ENCODE measurements around the gene AKAP13. TPM values are rescaled to one million over a fixed set of nuclear protein-coding genes. Genes with fewer than 3 reads are reported as not detected.

Gene AKAP13
- total RNA-seq, 1 experiment from 2014 or later = 49.6 TPM

GRCh38 chr15:85541744-85542143, 161.3 kb downstream of the AKAP13 start:
- ChIA-PET POLR2A (no interaction called here), CTCF (interaction anchor here (0.5 kb wide), 1 partner anchor 25 kb away, joined by 3 read pairs; no protein-coding TSS in a partner anchor)
- Mint-ChIP-seq H3K9me3 (ENCODE audit: unreplicated experiment) (no peaks in the 10 kb centered on the region), H3K27ac (ENCODE audit: unreplicated experiment) (no peak overlapping the region), H3K27me3 (ENCODE audit: insufficient read depth, unreplicated experiment) (no peaks in the 10 kb centered on the region), H3K4me1 (ENCODE audit: low read depth, unreplicated experiment) (peaks cover 26% of the 10 kb centered on the region), H3K36me3 (ENCODE audit: insufficient read depth, unreplicated experiment) (peaks cover 21% of the 10 kb centered on the region), H3K4me3 (ENCODE audit: unreplicated experiment) (no peak overlapping the region)
- Histone ChIP-seq H3K9me3 (no peaks in the 10 kb centered on the region), H3K27me3 (replicated peaks; ENCODE audit: control insufficient read depth, insufficient read depth, low read length) (no peaks in the 10 kb centered on the region), H3K4me1 (no peaks in the 10 kb centered on the region; the same call in none of the 2 replicates), H3K36me3 (ENCODE audit: control insufficient read depth, insufficient read depth, low read length) (peaks cover 1% of the 10 kb centered on the region; the same call in 1 of the 2 replicates), H3K4me3 (ENCODE audit: low read depth, low read length) (no peak overlapping the region)
- intact Hi-C loops (cut with micrococcal nuclease; ENCODE audit: unreplicated experiment) = no loop called here
- DNase-seq = no peak
- BruUV-seq (replicated peaks) = no TSS peak
- TF ChIP-seq, protein P1, sequence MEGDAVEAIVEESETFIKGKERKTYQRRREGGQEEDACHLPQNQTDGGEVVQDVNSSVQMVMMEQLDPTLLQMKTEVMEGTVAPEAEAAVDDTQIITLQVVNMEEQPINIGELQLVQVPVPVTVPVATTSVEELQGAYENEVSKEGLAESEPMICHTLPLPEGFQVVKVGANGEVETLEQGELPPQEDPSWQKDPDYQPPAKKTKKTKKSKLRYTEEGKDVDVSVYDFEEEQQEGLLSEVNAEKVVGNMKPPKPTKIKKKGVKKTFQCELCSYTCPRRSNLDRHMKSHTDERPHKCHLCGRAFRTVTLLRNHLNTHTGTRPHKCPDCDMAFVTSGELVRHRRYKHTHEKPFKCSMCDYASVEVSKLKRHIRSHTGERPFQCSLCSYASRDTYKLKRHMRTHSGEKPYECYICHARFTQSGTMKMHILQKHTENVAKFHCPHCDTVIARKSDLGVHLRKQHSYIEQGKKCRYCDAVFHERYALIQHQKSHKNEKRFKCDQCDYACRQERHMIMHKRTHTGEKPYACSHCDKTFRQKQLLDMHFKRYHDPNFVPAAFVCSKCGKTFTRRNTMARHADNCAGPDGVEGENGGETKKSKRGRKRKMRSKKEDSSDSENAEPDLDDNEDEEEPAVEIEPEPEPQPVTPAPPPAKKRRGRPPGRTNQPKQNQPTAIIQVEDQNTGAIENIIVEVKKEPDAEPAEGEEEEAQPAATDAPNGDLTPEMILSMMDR (IDR thresholded peaks at IDR 0.05; ENCODE audit: insufficient read depth in 1 of 2, low read depth in 1 of 2, low read length in 1 of 2, severe bottlenecking in 1 of 2, unreplicated experiment in 1 of 2) = no peak

- POLR2A ChIA-PET = no interaction called here
- CTCF ChIA-PET = no interaction called here
- no peak overlapping the region for H3K27ac Mint-ChIP-seq (ENCODE audit: unreplicated experiment)
- H3K4me3 Mint-ChIP-seq (ENCODE audit: unreplicated experiment) = no peak overlapping the region
- no peaks in the 10 kb centered on the region for H3K27me3 ChIP-seq (replicated peaks; ENCODE audit: control insufficient read depth, insufficient read depth, low read length)
- TF ChIP-seq, protein P1 (IDR thresholded peaks at IDR 0.05; ENCODE audit: insufficient read depth in 1 of 2, low read depth in 1 of 2, low read length in 1 of 2, severe bottlenecking in 1 of 2, unreplicated experiment in 1 of 2) = no peak
- H3K9me3 ChIP-seq = no peaks in the 10 kb centered on the region
- H3K4me3 ChIP-seq (ENCODE audit: low read depth, low read length) = no peak overlapping the region
- intact Hi-C loops (cut with micrococcal nuclease; ENCODE audit: unreplicated experiment) = no loop called here
- peaks cover 1% of the 10 kb centered on the region; the same call in 1 of the 2 replicates for H3K36me3 ChIP-seq (ENCODE audit: control insufficient read depth, insufficient read depth, low read length)
- no peaks in the 10 kb centered on the region for H3K9me3 Mint-ChIP-seq (ENCODE audit: unreplicated experiment)
- H3K27me3 Mint-ChIP-seq (ENCODE audit: insufficient read depth, unreplicated experiment) = no peaks in the 10 kb centered on the region
- no TSS peak for BruUV-seq (replicated peaks)
- peaks cover 26% of the 10 kb centered on the region for H3K4me1 Mint-ChIP-seq (ENCODE audit: low read depth, unreplicated experiment)
- peaks cover 21% of the 10 kb centered on the region for H3K36me3 Mint-ChIP-seq (ENCODE audit: insufficient read depth, unreplicated experiment)
- no peak for DNase-seq
- H3K4me1 ChIP-seq = no peaks in the 10 kb centered on the region; the same call in none of the 2 replicates
These were observed 162.1 kb downstream of the AKAP13 start for GRCh38 chr15:85542488-85542887.

- no peak for DNase-seq
- intact Hi-C loops (cut with micrococcal nuclease; ENCODE audit: unreplicated experiment) = no loop called here
- Mint-ChIP-seq H3K36me3 (ENCODE audit: insufficient read depth, unreplicated experiment) (peaks cover 20% of the 10 kb centered on the region), H3K27ac (ENCODE audit: unreplicated experiment) (no peak overlapping the region), H3K9me3 (ENCODE audit: unreplicated experiment) (no peaks in the 10 kb centered on the region), H3K4me3 (ENCODE audit: unreplicated experiment) (no peak overlapping the region), H3K4me1 (ENCODE audit: low read depth, unreplicated experiment) (peaks cover 26% of the 10 kb centered on the region), H3K27me3 (ENCODE audit: insufficient read depth, unreplicated experiment) (no peaks in the 10 kb centered on the region)
- no peaks in the 10 kb centered on the region for H3K9me3 ChIP-seq
- POLR2A ChIA-PET = no interaction called here
- BruUV-seq (replicated peaks) = no TSS peak
- H3K36me3 ChIP-seq (ENCODE audit: control insufficient read depth, insufficient read depth, low read length) = peaks cover 1% of the 10 kb centered on the region; the same call in 1 of the 2 replicates
- TF ChIP-seq, protein P1 (IDR thresholded peaks at IDR 0.05; ENCODE audit: insufficient read depth in 1 of 2, low read depth in 1 of 2, low read length in 1 of 2, severe bottlenecking in 1 of 2, unreplicated experiment in 1 of 2) = no peak
- no peaks in the 10 kb centered on the region for H3K27me3 ChIP-seq (replicated peaks; ENCODE audit: control insufficient read depth, insufficient read depth, low read length)
- H3K4me3 ChIP-seq (ENCODE audit: low read depth, low read length) = no peak overlapping the region
- CTCF ChIA-PET = no interaction called here
- no peaks in the 10 kb centered on the region; the same call in none of the 2 replicates for H3K4me1 ChIP-seq
These were observed 162.5 kb downstream of the AKAP13 start for GRCh38 chr15:85542895-85543331.
